Right lobe of liver (tissue), 4 donors: ENCODE results near the gene VWC2.

ENCODE experiments used
- POLR2A ChIP-seq: fragments of 450-650 bp; IDR thresholded peaks from one replicate; pipeline ENCODE4 v1.6.1; 2017; ENCODE audit warnings: antibody characterized with exemption, mild to moderate bottlenecking
- TF ChIP-seq, protein P1 (sequence below), 4 donors: fragments of 200-600 bp in 3 of 4; fragments of 450-650 bp in 1 of 4; IDR thresholded peaks; one replicate each; pipeline versions ENCODE4 v1.5.1 to v1.8.0; 2016 to 2022; ENCODE audit warnings: antibody characterized with exemption in 4 of 4, mild to moderate bottlenecking in 2 of 4
- donor health status: DM: no; HTN: no; CAD: no.
- donor health status: DM: no; HTN: no; CAD: no.
- donor health status: DM: no; HTN: yes; CAD: no.

GRCh38 chr7:49770838-49771237 is 2.6 kb upstream of the VWC2 start:
- TF ChIP-seq, protein P1, sequence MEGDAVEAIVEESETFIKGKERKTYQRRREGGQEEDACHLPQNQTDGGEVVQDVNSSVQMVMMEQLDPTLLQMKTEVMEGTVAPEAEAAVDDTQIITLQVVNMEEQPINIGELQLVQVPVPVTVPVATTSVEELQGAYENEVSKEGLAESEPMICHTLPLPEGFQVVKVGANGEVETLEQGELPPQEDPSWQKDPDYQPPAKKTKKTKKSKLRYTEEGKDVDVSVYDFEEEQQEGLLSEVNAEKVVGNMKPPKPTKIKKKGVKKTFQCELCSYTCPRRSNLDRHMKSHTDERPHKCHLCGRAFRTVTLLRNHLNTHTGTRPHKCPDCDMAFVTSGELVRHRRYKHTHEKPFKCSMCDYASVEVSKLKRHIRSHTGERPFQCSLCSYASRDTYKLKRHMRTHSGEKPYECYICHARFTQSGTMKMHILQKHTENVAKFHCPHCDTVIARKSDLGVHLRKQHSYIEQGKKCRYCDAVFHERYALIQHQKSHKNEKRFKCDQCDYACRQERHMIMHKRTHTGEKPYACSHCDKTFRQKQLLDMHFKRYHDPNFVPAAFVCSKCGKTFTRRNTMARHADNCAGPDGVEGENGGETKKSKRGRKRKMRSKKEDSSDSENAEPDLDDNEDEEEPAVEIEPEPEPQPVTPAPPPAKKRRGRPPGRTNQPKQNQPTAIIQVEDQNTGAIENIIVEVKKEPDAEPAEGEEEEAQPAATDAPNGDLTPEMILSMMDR (IDR thresholded peaks at IDR 0.05) = no peak
- TF ChIP-seq POLR2A = no peak
